ENCODE data around the gene PRKCG.

PRKCG gene

DNA sequence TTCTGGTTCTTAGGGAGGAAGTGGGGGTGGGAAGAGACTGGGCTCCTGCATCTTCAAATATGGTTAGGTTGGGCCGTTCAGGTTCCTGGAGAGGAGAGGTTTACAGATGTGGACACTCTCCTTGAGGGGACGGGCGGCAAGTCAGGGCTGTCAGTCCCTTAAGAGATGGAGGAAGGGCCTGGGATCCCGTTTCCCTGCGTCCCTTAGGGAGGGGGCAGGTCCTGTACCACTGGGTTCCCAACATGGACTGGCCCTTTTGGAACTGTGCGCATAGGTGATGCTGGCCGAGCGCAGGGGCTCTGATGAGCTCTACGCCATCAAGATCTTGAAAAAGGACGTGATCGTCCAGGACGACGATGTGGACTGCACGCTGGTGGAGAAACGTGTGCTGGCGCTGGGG lies 16.2 kb downstream of the PRKCG start:
- H3K9ac ChIP-seq (ENCODE audit: low read depth, low read length): no peak overlapping the region
- no peaks in the 10 kb centered on the region for H3K9me3 ChIP-seq (ENCODE audit: insufficient read depth, low read length, severe bottlenecking)
- no peak overlapping the region for H3K27ac ChIP-seq (ENCODE audit: low read length)
- ATAC-seq (ENCODE audit: insufficient read depth, low read depth) (no peak), DNase-seq (no peak)
- no peaks in the 10 kb centered on the region for H3K4me1 ChIP-seq (ENCODE audit: insufficient read depth, low read length)
- H3K36me3 ChIP-seq (ENCODE audit: insufficient read depth, low read length): no peaks in the 10 kb centered on the region
- H3K27me3 ChIP-seq (ENCODE audit: insufficient read depth, low read length, poor library complexity): no peaks in the 10 kb centered on the region
- no peaks in the 10 kb centered on the region for H3K79me2 ChIP-seq (ENCODE audit: insufficient read depth, low read length)
- H3K4me3 ChIP-seq (ENCODE audit: low read depth in 1 of 2, low read length in 2 of 2): no peak overlapping the region
- no peak overlapping the region for H2AFZ ChIP-seq (ENCODE audit: low read depth, low read length)
- TF ChIP-seq EZH2 (IDR thresholded peaks at IDR 0.05; ENCODE audit: borderline replicate concordance, low read depth, low read length, severe bottlenecking): no peak
- TF ChIP-seq, protein P1, sequence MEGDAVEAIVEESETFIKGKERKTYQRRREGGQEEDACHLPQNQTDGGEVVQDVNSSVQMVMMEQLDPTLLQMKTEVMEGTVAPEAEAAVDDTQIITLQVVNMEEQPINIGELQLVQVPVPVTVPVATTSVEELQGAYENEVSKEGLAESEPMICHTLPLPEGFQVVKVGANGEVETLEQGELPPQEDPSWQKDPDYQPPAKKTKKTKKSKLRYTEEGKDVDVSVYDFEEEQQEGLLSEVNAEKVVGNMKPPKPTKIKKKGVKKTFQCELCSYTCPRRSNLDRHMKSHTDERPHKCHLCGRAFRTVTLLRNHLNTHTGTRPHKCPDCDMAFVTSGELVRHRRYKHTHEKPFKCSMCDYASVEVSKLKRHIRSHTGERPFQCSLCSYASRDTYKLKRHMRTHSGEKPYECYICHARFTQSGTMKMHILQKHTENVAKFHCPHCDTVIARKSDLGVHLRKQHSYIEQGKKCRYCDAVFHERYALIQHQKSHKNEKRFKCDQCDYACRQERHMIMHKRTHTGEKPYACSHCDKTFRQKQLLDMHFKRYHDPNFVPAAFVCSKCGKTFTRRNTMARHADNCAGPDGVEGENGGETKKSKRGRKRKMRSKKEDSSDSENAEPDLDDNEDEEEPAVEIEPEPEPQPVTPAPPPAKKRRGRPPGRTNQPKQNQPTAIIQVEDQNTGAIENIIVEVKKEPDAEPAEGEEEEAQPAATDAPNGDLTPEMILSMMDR (IDR thresholded peaks at IDR 0.05; ENCODE audit: borderline replicate concordance, extremely low read depth, low read length, poor library complexity, severe bottlenecking): no peak
- H3K4me2 ChIP-seq (ENCODE audit: insufficient read depth, low read length): no peak overlapping the region
- peaks cover 8% of the 10 kb centered on the region for H4K20me1 ChIP-seq (ENCODE audit: insufficient read depth, low read length)

- H3K79me2 ChIP-seq (ENCODE audit: insufficient read depth, low read length): no peaks in the 10 kb centered on the region
- no peak for DNase-seq
- H3K9ac ChIP-seq (ENCODE audit: low read depth, low read length): no peak overlapping the region
- no peak overlapping the region for H2AFZ ChIP-seq (ENCODE audit: low read depth, low read length)
- no peak overlapping the region for H3K4me3 ChIP-seq (ENCODE audit: low read depth in 1 of 2, low read length in 2 of 2)
- no peaks in the 10 kb centered on the region for H3K9me3 ChIP-seq (ENCODE audit: insufficient read depth, low read length, severe bottlenecking)
- peaks cover 8% of the 10 kb centered on the region for H4K20me1 ChIP-seq (ENCODE audit: insufficient read depth, low read length)
- no peak for ATAC-seq (ENCODE audit: insufficient read depth, low read depth)
- H3K27me3 ChIP-seq (ENCODE audit: insufficient read depth, low read length, poor library complexity): no peaks in the 10 kb centered on the region
- no peaks in the 10 kb centered on the region for H3K36me3 ChIP-seq (ENCODE audit: insufficient read depth, low read length)
- H3K4me2 ChIP-seq (ENCODE audit: insufficient read depth, low read length): no peak overlapping the region
- no peak overlapping the region for H3K27ac ChIP-seq (ENCODE audit: low read length)
- no peaks in the 10 kb centered on the region for H3K4me1 ChIP-seq (ENCODE audit: insufficient read depth, low read length)
- no peak for TF ChIP-seq EZH2 (IDR thresholded peaks at IDR 0.05; ENCODE audit: borderline replicate concordance, low read depth, low read length, severe bottlenecking)
- TF ChIP-seq, protein P1 (IDR thresholded peaks at IDR 0.05; ENCODE audit: borderline replicate concordance, extremely low read depth, low read length, poor library complexity, severe bottlenecking): no peak
Observed at GRCh38 chr19:53898636-53899341, 16.8 kb downstream of the PRKCG start.

- Histone ChIP-seq H2AFZ (ENCODE audit: low read depth, low read length) (no peak overlapping the region), H3K27ac (ENCODE audit: low read length) (no peak overlapping the region), H3K9me3 (ENCODE audit: insufficient read depth, low read length, severe bottlenecking) (no peaks in the 10 kb centered on the region), H3K4me1 (ENCODE audit: insufficient read depth, low read length) (no peaks in the 10 kb centered on the region), H3K4me3 (ENCODE audit: low read depth in 1 of 2, low read length in 2 of 2) (no peak overlapping the region), H3K4me2 (ENCODE audit: insufficient read depth, low read length) (no peak overlapping the region), H3K9ac (ENCODE audit: low read depth, low read length) (no peak overlapping the region), H3K36me3 (ENCODE audit: insufficient read depth, low read length) (no peaks in the 10 kb centered on the region), H3K79me2 (ENCODE audit: insufficient read depth, low read length) (no peaks in the 10 kb centered on the region), H3K27me3 (ENCODE audit: insufficient read depth, low read length, poor library complexity) (no peaks in the 10 kb centered on the region), H4K20me1 (ENCODE audit: insufficient read depth, low read length) (peaks cover 8% of the 10 kb centered on the region)
- ATAC-seq (ENCODE audit: insufficient read depth, low read depth) (no peak), DNase-seq (no peak)
- no peak for TF ChIP-seq EZH2 (IDR thresholded peaks at IDR 0.05; ENCODE audit: borderline replicate concordance, low read depth, low read length, severe bottlenecking)
- TF ChIP-seq, protein P1 (IDR thresholded peaks at IDR 0.05; ENCODE audit: borderline replicate concordance, extremely low read depth, low read length, poor library complexity, severe bottlenecking): no peak
Observed at GRCh38 chr19:53900191-53900860, 18.3 kb downstream of the PRKCG start.
